ENCODE measurements around the gene HDDC3.

DNA sequence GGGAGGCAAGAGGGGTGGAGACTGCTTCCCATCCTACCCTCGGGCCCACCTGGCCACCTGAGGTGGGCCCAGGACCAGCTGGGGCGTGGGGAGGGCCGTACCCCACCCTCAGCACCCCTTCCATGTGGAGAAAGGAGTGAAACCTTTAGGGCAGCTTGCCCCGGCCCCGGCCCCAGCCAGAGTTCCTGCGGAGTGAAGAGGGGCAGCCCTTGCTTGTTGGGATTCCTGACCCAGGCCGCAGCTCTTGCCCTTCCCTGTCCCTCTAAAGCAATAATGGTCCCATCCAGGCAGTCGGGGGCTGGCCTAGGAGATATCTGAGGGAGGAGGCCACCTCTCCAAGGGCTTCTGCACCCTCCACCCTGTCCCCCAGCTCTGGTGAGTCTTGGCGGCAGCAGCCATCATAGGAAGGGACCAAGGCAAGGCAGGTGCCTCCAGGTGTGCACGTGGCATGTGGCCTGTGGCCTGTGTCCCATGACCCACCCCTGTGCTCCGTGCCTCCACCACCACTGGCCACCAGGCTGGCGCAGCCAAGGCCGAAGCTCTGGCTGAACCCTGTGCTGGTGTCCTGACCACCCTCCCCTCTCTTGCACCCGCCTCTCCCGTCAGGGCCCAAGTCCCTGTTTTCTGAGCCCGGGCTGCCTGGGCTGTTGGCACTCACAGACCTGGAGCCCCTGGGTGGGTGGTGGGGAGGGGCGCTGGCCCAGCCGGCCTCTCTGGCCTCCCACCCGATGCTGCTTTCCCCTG is 50.2 kb downstream of the HDDC3 start:
- TF ChIP-seq POLR2A (IDR thresholded peaks at IDR 0.05) (no peak), POLR2AphosphoS5 (IDR thresholded peaks at IDR 0.05) (peak; percentile 57 to 81 (median 60))
- TF ChIP-seq, protein P1, sequence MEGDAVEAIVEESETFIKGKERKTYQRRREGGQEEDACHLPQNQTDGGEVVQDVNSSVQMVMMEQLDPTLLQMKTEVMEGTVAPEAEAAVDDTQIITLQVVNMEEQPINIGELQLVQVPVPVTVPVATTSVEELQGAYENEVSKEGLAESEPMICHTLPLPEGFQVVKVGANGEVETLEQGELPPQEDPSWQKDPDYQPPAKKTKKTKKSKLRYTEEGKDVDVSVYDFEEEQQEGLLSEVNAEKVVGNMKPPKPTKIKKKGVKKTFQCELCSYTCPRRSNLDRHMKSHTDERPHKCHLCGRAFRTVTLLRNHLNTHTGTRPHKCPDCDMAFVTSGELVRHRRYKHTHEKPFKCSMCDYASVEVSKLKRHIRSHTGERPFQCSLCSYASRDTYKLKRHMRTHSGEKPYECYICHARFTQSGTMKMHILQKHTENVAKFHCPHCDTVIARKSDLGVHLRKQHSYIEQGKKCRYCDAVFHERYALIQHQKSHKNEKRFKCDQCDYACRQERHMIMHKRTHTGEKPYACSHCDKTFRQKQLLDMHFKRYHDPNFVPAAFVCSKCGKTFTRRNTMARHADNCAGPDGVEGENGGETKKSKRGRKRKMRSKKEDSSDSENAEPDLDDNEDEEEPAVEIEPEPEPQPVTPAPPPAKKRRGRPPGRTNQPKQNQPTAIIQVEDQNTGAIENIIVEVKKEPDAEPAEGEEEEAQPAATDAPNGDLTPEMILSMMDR (IDR thresholded peaks at IDR 0.05 in 8 of 11, conservative IDR thresholded peaks at IDR 0.05 in 3 of 11): no peak
